HG03432 (cell line): ENCODE results near the gene SLC39A10.

Experiments
- ATAC-seq: cut with Tn5 transposase; IDR thresholded peaks from one replicate; pipeline ENCODE4 v1.9.1; 2021; ENCODE audit warnings: mild to moderate bottlenecking, moderate library complexity; ENCODE audit not compliant: unreplicated experiment

The SLC39A10 gene, protein sequence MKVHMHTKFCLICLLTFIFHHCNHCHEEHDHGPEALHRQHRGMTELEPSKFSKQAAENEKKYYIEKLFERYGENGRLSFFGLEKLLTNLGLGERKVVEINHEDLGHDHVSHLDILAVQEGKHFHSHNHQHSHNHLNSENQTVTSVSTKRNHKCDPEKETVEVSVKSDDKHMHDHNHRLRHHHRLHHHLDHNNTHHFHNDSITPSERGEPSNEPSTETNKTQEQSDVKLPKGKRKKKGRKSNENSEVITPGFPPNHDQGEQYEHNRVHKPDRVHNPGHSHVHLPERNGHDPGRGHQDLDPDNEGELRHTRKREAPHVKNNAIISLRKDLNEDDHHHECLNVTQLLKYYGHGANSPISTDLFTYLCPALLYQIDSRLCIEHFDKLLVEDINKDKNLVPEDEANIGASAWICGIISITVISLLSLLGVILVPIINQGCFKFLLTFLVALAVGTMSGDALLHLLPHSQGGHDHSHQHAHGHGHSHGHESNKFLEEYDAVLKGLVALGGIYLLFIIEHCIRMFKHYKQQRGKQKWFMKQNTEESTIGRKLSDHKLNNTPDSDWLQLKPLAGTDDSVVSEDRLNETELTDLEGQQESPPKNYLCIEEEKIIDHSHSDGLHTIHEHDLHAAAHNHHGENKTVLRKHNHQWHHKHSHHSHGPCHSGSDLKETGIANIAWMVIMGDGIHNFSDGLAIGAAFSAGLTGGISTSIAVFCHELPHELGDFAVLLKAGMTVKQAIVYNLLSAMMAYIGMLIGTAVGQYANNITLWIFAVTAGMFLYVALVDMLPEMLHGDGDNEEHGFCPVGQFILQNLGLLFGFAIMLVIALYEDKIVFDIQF

DNA sequence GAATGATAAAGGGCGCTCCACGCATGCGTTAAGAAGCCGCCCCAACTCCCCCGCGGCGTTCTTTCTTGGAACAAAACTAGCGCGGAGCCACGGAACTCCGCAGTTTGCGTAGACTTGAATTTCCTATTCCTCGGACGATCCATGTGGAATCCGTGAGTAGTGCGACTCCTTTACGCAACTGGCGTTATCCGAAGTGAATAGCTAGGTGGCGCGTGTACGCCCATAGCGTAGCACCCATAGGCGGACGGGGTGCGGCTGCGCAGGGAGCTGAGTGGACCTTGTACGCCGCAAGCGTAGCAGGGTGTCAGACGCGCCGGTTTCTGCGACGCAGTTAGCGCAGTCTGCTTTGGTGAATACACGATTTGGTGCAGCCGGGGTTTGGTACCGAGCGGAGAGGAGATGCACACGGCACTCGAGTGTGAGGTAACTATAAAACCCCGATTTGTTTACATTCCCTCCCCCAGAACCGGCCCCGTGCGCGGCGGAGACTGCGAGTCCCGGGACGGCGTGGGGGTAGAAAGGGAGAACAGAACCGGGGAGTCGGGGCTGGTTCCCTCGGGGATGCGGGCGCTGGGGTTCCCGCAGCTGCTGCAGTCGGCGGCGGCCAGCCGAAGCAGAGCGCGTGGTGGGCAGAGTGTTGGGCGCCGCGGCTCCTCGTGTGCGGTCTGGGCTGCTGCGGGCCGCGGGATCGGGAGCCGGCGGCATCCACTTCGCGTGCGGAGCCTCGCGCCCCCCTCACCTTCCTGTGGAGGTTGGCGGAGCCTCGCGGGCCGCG is at the start of gene SLC39A10:
SLC39A10 (plus strand) TSS at position 368 of the 775 bp plus-strand sequence. CDS start 22,817 bp downstream, outside the sequence.
- peak; percentile 79 for ATAC-seq

DNA sequence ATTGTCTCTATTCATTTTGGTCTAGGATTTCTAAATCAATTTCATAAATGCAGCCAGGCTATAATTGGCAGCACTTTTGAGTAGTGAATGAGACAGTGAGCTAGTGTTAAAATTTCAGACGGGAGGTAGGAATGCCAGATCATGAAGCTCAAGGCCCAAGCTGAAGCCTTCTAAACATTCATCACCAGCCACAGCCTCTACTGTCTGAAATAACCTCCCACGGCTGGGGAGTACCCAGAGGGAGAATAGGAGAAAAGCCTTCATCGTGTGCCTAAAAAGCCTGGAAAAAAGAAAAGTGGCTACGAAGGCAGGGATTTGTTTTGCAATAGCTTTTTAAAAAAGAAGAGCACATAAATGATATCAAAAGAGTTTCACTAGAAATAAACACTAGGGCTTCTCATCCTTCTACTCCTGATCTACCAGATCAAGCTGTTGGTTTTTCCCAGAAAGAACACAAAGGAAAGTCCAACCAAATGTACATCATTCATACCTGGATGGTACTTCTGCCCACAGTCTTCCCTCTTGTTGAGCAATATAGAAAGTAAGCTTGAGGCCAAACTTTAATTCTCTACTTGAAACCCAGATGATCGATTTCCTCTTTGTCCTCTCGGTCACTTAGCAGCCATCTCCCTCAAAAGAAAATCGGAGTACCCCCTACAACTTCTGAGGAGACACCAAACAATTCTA is 48.1 kb upstream of the SLC39A10 start:
- no peak for ATAC-seq

DNA sequence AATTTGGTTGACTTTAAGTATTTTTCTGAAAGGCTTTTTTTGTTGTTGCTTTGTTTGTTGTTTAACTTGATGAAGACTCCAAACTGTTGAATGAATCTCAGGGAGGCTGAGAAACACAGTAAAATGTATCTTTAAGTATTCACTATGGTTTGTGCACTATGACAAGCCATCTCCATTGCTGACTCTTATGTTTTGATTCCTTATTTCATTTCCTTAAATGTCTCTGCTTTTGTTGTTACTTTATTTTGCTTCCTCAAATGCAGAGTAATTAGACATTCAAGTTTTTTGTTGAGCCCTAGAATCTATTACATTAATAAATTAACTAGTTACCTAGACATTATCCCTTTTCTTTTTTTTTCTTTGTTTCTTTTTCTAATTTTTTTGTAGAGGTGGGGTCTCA is 46.3 kb upstream of the SLC39A10 start:
- peak; percentile 86 for ATAC-seq

DNA sequence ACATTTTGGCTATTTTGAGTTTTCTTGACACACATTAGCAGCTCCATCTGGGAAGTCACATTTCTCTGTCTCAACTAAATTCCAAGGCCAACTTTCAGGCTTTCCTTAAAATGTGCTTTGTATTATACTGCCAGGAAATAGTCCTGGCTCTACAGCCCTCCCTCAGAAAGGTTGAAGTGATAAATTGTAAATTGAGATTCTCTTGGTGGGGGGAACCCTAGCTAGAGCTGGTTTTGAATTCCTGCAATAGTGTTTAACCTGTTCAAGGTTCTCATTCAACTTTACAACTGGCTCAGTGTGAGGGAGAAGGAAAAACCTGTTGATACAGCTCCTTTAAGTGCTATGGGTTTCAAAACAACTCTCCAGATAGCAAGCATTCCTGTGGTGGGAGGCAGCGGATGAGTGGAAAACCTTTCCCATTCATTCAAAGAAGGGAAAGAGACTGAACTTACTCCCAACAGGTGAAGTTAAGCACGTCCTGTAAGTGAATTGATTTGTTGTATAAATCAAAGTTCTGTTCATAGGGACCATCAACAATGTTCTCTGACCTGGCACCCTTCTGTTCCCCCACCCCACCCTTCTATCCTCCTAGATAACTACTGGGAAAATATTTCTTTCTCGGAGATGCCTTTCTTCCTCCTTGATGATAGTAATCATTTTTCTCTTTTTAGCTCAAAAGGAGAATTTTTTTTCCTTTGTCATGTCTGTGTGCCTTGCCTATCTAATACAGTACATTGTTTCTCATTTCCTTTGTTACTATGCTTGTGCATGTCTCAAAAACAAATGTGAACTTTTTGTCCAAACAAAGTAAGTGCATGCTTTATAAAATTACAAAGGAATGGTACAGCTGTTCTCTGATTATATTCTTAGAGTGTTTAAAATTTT is 44.2 kb upstream of the SLC39A10 start:
- ATAC-seq = no peak

DNA sequence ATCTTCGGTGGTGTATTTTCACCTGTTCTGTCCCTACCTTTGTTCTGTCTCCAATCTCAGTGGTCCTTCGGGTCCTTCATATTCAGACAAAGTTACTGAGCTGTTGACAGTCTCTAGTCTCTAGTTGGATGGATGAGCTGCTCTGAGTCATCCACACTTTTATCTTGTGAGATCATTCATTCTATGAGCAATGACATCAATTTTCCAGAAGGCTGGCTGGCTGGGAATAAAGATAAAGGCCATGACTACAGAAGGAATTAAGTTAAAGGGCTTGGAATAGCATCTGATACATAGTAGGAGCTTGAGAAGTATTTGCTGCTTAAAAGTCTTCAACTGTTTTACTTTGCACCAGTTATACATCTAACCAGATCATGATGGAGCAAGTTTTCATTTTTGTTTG is 43.1 kb upstream of the SLC39A10 start:
- ATAC-seq = no peak

DNA sequence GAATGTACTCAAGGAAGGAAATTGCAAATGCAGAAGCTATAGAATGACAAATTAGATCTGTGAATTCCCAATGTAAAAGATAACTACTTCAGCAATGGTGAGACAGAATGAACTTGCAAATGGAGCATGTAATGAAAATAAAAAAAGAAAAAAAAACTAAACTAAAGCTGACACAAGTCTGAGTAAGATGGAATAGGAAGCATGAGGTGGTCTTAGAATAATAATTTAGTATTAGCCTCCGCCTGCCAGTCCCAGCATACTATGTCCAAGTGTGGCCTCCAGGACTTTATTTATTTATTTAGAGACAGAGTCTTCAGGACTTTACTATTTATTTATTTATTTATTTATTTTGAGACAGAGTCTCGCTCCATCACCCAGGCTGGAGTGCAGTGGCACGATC is 37.4 kb upstream of the SLC39A10 start:
- no peak for ATAC-seq

DNA sequence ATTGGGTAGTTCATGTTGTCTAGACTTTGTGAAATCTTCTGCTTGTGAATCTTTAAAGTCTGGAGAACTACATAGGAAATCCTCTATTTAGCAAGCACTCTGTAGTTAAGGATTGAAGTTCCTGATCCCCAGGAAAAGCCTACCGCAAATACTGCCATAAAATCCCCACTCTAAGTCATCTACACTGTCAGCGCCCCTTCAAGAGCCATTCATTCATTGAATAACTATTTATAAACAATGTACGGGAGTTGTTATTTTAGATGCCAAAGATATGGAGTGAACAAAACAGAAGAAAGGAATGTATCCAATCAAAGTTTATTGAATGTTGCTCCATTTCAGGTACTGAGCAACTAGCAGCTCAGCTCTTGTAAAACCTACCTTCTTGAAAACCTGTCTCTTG is 36.5 kb upstream of the SLC39A10 start:
- no peak for ATAC-seq

DNA sequence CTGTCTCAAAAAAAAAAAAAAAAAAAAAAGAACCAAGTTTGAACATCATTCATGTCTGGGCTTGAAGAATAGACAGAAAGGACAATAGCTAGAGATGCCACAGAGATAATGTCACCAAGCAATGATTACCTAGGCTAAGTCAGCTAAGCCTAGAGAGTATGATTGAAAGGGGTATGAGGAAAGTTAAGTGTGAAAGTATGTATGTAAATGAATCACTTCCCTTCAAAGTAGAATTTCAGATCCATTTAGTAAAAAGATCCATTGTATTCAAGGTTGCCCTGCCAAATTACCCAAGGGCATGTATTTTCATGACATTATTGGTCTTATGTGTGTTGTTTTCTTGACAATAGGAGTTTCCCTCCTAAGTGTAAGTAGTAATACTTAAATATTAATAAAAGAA is 34.1 kb upstream of the SLC39A10 start:
- ATAC-seq = peak; percentile 89

DNA sequence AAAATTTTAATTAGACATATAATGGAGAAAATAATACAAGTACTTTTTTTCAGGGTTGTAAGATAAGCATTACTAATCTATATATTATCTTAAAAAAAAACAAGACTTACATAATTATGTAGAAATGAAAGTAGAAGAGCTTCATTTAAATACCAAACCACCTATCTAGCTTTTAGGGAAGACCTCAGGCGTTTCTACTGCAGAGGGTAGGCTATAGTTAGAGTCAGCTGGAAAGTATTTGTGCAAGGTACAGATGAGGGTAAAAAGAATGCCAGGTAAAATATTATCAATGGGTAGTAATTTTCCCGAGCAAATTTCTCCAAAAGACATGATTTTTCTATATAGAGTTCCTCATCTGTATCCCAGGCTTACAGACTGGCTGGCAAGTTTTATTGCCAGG is 30.5 kb upstream of the SLC39A10 start:
- no peak for ATAC-seq

DNA sequence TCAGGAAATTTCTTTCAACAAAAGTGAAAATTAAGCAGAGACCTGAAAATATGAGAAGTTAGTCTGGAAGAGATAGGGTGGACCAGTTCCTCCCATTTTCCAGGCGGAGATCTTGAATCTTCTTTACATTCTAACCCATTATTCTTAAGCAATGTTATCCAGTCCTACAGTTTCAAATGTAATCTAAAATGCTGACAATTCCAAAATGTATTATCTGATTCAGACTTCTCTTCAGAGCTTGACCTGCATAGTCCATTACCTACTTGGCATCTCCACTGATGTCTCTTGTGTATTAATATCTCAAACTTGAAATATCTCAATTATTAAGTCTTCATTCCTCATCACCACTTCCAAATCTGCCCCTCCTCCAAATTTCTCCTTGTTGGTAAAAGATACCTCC is 28.4 kb upstream of the SLC39A10 start:
- no peak for ATAC-seq

DNA sequence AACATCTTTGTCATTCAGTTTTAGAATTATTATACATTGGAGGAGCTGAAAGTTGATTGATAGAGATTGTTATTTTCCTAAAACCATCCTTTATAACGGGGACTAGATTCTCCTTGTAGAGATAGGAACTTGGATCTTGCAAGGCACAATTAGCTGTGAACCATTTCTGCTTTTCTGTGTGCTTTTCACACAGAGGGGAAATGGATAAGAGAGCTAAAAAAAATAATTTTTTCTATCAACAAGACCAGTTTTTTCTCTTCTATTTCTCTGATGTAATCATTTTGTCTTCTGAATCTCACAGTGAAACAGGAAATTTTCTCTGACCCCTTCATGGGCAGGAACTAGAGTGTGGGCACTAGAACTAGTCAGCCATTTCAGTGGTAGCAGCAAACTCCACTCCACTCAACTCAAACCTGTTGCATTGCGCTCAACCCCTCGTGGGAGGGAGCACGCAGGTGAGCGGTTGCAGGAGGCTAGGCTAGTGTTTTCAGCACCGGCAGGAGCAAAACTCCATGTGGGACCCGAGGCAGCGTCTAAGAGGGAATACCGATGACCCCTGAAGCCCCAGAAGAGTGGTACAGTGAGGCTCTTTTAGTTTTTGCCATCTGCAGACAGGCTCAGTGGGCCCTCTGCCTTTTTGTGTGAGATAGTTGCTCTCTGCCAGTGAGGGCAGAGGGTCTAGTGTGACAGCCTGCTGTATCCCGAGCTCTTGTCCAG is 24.0 kb upstream of the SLC39A10 start:
- no peak for ATAC-seq

DNA sequence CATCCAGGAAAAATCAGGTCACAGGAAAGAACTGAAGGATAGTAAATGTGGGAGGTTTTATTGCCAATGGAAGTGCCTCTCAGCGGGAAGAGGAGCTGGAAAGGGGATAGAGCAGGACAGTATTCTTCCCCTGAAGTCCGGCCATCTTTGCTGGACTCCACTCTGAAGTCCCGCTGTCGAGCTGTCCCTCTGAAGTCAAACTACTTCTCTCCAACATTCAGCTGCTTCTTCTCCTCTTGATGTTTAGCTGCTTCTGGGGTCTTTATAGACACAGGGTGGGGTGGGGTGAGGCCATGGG is 23.5 kb upstream of the SLC39A10 start:
- no peak for ATAC-seq

DNA sequence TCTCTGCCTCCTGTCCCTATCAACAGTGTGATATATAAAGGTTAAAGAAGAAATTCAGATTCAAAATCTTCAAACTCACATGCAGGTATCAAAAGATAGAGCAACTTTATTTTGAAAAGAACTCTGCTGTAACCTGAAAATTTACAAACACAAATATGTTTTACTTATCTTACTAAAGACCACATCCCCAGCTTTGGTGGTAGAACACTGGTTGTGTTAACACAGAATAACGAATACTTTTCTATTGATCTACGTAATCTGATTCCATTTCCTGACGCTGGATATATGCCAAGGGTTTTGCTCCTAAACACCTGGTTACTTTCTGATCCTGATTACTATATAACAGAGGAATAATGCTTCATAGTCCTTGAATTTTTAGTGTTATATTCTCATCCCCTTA is 23.1 kb upstream of the SLC39A10 start:
- ATAC-seq = no peak

DNA sequence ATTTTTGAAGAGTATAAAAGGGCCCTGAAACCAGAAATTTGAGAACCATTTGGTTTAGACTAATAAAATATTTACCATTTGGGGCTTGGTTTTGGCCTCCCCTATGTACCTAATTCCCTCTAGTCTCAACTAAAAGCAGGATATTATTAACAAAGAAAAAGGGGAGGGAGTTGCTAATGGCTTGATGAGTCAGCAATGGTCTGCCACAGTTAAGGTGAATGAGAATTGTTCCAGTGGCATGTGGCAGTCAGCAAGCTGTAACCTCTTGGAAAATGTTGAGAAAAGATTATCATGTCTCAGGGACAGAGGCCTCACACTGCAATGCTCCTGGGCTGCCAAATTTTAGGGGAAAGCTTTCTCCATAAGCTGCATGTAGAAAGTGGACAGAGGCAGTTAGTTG is 20.1 kb upstream of the SLC39A10 start:
- no peak for ATAC-seq

DNA sequence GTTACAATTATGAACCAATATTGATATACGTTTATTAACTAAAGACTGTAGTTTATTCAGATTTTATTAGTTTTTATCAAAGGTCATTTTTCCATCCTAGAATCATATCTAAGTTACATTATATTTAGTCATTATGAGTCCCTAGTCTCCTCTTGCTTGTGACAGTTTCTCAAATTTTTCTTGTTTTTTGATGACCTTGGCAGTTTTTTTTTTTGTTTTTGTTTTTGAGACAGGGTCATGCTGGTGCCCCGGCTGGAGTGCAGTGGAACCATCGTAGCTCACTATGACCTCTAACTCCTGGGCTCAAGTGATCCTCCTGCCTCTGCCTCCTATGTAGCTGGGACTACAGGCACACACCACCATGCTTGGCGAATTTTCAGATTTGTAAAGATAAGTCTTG is 18.3 kb upstream of the SLC39A10 start:
- ATAC-seq = no peak

DNA sequence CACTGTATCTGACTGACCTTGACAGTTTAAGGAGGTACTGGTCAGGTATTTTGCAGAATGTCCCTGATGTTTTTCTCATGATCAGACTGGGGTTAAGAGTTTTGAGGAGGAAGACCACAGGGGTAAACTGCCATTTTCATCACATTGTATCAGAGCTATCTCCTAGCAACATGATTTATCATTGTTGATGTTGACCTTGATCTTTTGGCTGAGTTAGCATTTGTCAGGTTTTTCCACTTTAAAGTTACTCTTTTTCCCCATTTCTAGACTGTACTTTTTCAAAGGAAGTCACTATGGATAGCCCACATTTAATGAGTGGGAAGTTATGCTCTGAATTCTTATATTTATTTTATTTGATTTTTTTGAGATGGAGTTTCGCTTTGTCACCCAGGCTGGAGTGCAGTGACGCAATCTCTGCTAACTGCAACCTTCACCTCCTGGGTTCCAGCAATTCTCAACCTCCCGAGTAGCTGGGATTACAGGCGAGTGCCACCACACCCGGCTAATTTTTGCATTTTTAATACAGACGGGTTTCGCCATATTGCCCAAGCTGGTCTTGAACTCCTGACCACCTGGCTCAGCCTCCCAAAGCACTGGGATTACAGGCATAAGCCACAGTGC is 17.7 kb upstream of the SLC39A10 start:
- no peak for ATAC-seq

DNA sequence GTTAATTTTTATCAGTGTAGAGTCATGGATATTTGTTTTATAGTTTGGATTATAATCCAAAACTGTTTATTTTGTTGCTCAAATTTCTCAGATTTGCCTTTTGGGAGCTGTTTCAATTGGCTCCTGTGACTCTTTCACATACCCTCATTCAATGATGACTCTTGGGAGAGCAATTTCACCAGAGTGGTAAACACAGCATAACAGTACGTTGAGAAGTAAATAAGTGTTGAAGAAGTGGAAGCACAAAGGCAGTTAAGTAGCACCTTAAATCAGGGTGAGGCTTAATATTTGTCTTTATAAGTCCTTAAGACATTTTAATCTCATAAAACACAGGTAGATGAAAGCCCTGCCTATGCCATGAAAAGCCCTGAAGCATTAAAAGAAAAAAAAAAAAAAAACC is 17.1 kb upstream of the SLC39A10 start:
- no peak for ATAC-seq

DNA sequence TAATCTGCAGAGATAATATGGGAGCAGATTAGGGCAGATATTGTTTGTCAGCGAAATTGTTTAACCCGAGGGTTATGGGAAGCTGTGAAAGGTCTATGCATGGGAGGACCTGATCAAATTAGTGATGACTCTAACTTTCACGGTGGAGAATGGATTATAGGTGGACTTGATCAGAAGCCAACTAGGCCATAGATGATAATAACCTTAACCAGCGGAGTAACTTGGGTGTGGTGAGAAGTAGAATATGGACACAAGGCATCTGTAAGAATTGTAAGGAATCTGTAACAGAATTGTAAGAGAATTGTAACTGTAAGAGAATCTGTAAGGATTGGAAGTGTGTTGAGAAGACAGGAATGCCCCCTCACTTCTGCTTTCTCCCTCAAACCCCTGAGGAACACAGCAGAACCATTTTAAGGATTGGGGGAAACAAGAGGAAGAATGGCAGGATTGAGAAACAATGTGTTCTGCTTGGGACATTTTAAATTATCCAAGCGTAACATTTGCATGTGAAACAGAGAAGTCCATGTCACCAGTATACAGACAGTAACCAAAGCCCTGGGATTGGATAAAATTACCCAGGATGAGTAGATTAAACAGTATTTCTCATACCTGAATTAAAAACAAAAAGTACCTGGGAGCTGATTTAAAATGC is 14.9 kb upstream of the SLC39A10 start:
- ATAC-seq = no peak
